Caco-2 (cell line): Measurements from ENCODE around the gene C5. TPM values are rescaled to one million over a fixed set of nuclear protein-coding genes. Genes with fewer than 3 reads are reported as not detected.
A peak's percentile ranks its signal among the peaks of the same experiment; 100 is the strongest.

ENCODE experiments used
- BruUV-seq: library from RNA; stranded (reverse); fragments of 400-500 nt; replicated peaks from 2 replicates; lab custom pipeline; 2021; lab: Mats Ljungman, UMichigan
- CTCF ChIA-PET: fragments of 300-600 bp; sonication (Branson Sonifier 250); formaldehyde crosslinking; loops from one replicate; lab custom pipeline; 2022; ENCODE audit warnings: antibody characterized with exemption; lab: Charles Lee
- POLR2A ChIA-PET: fragments of 300-600 bp; sonication (Branson Sonifier 250); formaldehyde crosslinking; loops from one replicate; lab custom pipeline; 2022; ENCODE audit warnings: antibody characterized with exemption; lab: Charles Lee
- DNase-seq, 2 experiments: peaks; one replicate each; pipeline versions ENCODE4 v3.0.0 to v3.0.0-alpha.2; 2020 to 2022
- H3K27me3 ChIP-seq: replicated peaks from 2 replicates; pipeline ENCODE4 v1.6.0; 2011; ENCODE audit warnings: low read length; ENCODE audit not compliant: control insufficient read depth, insufficient read depth
- H3K36me3 ChIP-seq: 2 replicates; pipeline ENCODE4 v1.5.1; 2011; ENCODE audit warnings: low read length; ENCODE audit not compliant: control insufficient read depth, insufficient read depth
- H3K4me1 ChIP-seq: fragments of 250-450 bp; sonication (Bioruptor Pico); 2 replicates; pipeline ENCODE4 v1.5.1; 2020; ENCODE audit warnings: mild to moderate bottlenecking
- H3K4me3 ChIP-seq: 2 replicates; pipeline ENCODE4 v1.5.1; 2011; ENCODE audit warnings: low read depth, mild to moderate bottlenecking, control low read depth, low read length
- H3K9me3 ChIP-seq: fragments of 250-450 bp; sonication (Bioruptor Pico); 2 replicates; pipeline ENCODE4 v1.5.1; 2020; ENCODE audit warnings: mild to moderate bottlenecking, moderate library complexity
- H3K27ac Mint-ChIP-seq: one replicate; pipeline ENCODE4 v1.8.0; 2022; ENCODE audit warnings: mixed read lengths; ENCODE audit not compliant: unreplicated experiment
- H3K27me3 Mint-ChIP-seq: one replicate; pipeline ENCODE4 v1.8.0; 2022; ENCODE audit warnings: mixed read lengths; ENCODE audit not compliant: insufficient read depth, unreplicated experiment
- H3K36me3 Mint-ChIP-seq: one replicate; pipeline ENCODE4 v1.8.0; 2022; ENCODE audit warnings: mild to moderate bottlenecking, mixed read lengths; ENCODE audit not compliant: insufficient read depth, unreplicated experiment
- H3K4me1 Mint-ChIP-seq: one replicate; pipeline ENCODE4 v1.8.0; 2022; ENCODE audit warnings: low read depth, mixed read lengths; ENCODE audit not compliant: unreplicated experiment
- H3K4me3 Mint-ChIP-seq: one replicate; pipeline ENCODE4 v1.8.0; 2022; ENCODE audit warnings: mild to moderate bottlenecking, moderate library complexity, mixed read lengths; ENCODE audit not compliant: unreplicated experiment
- H3K9me3 Mint-ChIP-seq: one replicate; pipeline ENCODE4 v1.8.0; 2022; ENCODE audit warnings: mixed read lengths; ENCODE audit not compliant: unreplicated experiment
- CTCF ChIP-seq, 2 experiments: fragments of 200-600 bp in 1 of 2; IDR thresholded peaks; 1 replicate in 1 of 2; 2 replicates in 1 of 2; pipeline versions ENCODE4 v1.5.1 to v1.8.0; 2011 to 2022; ENCODE audit warnings: antibody characterized with exemption in 1 of 2, control low read depth in 1 of 2, inconsistent platforms in 1 of 2, low read depth in 1 of 2, low read length in 1 of 2, mild to moderate bottlenecking in 1 of 2, moderate library complexity in 1 of 2; ENCODE audit not compliant: insufficient read depth in 1 of 2, severe bottlenecking in 1 of 2, unreplicated experiment in 1 of 2
- intact Hi-C: fragments of 100-400 bp; cut with micrococcal nuclease; formaldehyde crosslinking; loops from one replicate; pipeline ENCODE4 v1.10.0; 2022; ENCODE audit not compliant: unreplicated experiment
- total RNA-seq: library from RNA; stranded (reverse); gene quantifications from 2 replicates; pipeline ENCODE4 v1.2.3, GENCODE V29; 2022

C5 gene
- total RNA-seq, 1 experiment from 2014 or later: 14.9 TPM

- H3K27ac Mint-ChIP-seq: peak overlapping the region; percentile 32
- no peak for TF ChIP-seq CTCF (IDR thresholded peaks at IDR 0.05; ENCODE audit: insufficient read depth in 1 of 2, low read depth in 1 of 2, low read length in 1 of 2, severe bottlenecking in 1 of 2, unreplicated experiment in 1 of 2)
- Histone ChIP-seq H3K9me3 (no peaks in the 10 kb centered on the region), H3K36me3 (no peaks in the 10 kb centered on the region), H3K4me1 (no peaks in the 10 kb centered on the region), H3K27me3 (no peaks in the 10 kb centered on the region), H3K4me3 (no peak overlapping the region)
- ChIA-PET POLR2A (no interaction called here), CTCF (no interaction called here)
- intact Hi-C loops: no loop called here
- peak overlapping the region; percentile 52 for H3K4me3 Mint-ChIP-seq
- BruUV-seq: no TSS peak
- H3K27me3 Mint-ChIP-seq: no peaks in the 10 kb centered on the region
- no peaks in the 10 kb centered on the region for H3K4me1 Mint-ChIP-seq
- no peaks in the 10 kb centered on the region for H3K9me3 Mint-ChIP-seq
- DNase-seq: no peak
- no peaks in the 10 kb centered on the region for H3K36me3 Mint-ChIP-seq
Measured at GRCh38 chr9:121013911-121014310, 36.2 kb downstream of the C5 start.

GRCh38 chr9:121009650-121010049 lies 40.4 kb downstream of the C5 start:
- no peak for TF ChIP-seq CTCF (IDR thresholded peaks at IDR 0.05; ENCODE audit: insufficient read depth in 1 of 2, low read depth in 1 of 2, low read length in 1 of 2, severe bottlenecking in 1 of 2, unreplicated experiment in 1 of 2)
- intact Hi-C loops: no loop called here

GRCh38 chr9:120999317-120999716 lies 50.8 kb downstream of the C5 start:
- ChIA-PET CTCF (interaction anchor here (1.0 to 2.2 kb wide), 3 partner anchors 14 to 61 kb away, joined by 3 to 11 read pairs (median 5); no protein-coding TSS in a partner anchor), POLR2A (no interaction called here)

More at GRCh38 chr9:121009650-121010049, 40.4 kb downstream of the C5 start:
- Mint-ChIP-seq H3K27me3 (no peaks in the 10 kb centered on the region), H3K4me3 (no peak overlapping the region), H3K27ac (no peak overlapping the region), H3K4me1 (no peaks in the 10 kb centered on the region), H3K9me3 (no peaks in the 10 kb centered on the region), H3K36me3 (no peaks in the 10 kb centered on the region)
- Histone ChIP-seq H3K4me1 (no peaks in the 10 kb centered on the region), H3K27me3 (no peaks in the 10 kb centered on the region), H3K4me3 (no peak overlapping the region), H3K9me3 (no peaks in the 10 kb centered on the region), H3K36me3 (no peaks in the 10 kb centered on the region)
- BruUV-seq: no TSS peak
- no peak for DNase-seq
- POLR2A ChIA-PET: no interaction called here
- CTCF ChIA-PET: no interaction called here

More at GRCh38 chr9:120999317-120999716, 50.8 kb downstream of the C5 start:
- H3K9me3 ChIP-seq: no peaks in the 10 kb centered on the region
- Mint-ChIP-seq H3K4me3 (no peak overlapping the region), H3K4me1 (no peaks in the 10 kb centered on the region), H3K9me3 (no peaks in the 10 kb centered on the region), H3K27ac (no peak overlapping the region), H3K27me3 (no peaks in the 10 kb centered on the region), H3K36me3 (peaks cover 6% of the 10 kb centered on the region)
- H3K36me3 ChIP-seq: no peaks in the 10 kb centered on the region
- peaks cover 5% of the 10 kb centered on the region; the same call in 1 of the 2 replicates for H3K4me1 ChIP-seq
- no peak for TF ChIP-seq CTCF (IDR thresholded peaks at IDR 0.05; ENCODE audit: insufficient read depth in 1 of 2, low read depth in 1 of 2, low read length in 1 of 2, severe bottlenecking in 1 of 2, unreplicated experiment in 1 of 2)
- no peaks in the 10 kb centered on the region for H3K27me3 ChIP-seq
- no peak for DNase-seq
- BruUV-seq: no TSS peak
- H3K4me3 ChIP-seq: no peak overlapping the region
- intact Hi-C loops: no loop called here
